ENCODE data around the gene TNF. TPM values are rescaled to one million over a fixed set of nuclear protein-coding genes. Genes with fewer than 3 reads are reported as not detected.

Gene TNF
- total and polyA plus RNA-seq, 2 of the 13 experiments (the other 11 are each of a cell fraction or from before 2014, with no cell fraction given): not detected

DNA sequence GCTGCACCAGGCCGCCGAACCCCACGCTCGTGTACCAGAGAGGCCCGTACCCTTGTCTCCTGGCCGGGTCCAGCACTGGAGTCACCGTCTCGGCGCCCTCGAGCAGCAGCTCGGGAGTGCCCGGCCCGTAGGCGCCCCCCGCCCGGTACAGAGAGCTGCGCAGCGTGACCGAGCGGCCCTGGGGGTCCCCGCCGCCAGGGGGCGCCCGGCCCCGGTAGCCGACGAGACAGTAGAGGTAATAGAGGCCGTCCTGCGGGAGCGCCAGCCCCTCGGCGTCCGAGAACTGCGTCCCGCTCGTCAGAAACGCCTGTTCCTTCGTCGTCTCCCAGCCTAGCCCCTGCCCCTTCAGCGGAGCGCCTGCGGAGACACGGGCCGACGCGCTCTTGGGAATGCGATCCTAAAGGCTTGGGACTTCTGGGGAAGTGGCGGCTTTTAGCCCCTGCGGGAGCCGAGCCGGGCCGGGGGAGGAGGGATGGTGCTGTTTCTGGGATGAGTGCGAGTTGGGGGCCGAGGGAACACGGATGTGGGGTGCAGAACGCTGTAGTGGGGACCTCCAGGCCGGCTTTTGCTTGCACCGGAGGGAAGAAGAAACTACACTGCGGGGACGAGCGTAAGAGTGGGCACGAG lies 5.6 kb downstream of the TNF start (continued):
- TF ChIP-seq HES4 (CRISPR knock-in tag; IDR thresholded peaks at IDR 0.05; ENCODE audit: borderline replicate concordance) (0 out of 2 replicates have a peak, but pooled peaks have one; percentile 20), ZSCAN12 (CRISPR knock-in tag; IDR thresholded peaks at IDR 0.05) (no peak), ZNF878 (CRISPR knock-in tag; IDR thresholded peaks at IDR 0.05) (no peak), LBX2 (CRISPR knock-in tag; IDR thresholded peaks at IDR 0.05; ENCODE audit: borderline replicate concordance) (no peak), STAT5B (CRISPR knock-in tag; IDR thresholded peaks at IDR 0.05) (no peak), ATF6 (CRISPR knock-in tag; conservative IDR thresholded peaks at IDR 0.05) (no peak), SNRNP70 (IDR thresholded peaks at IDR 0.05; ENCODE audit: low read depth, low read length) (no peak), HOXA7 (CRISPR knock-in tag; IDR thresholded peaks at IDR 0.05) (no peak), ZNF503 (CRISPR knock-in tag; IDR thresholded peaks at IDR 0.05) (no peak), TP53 (CRISPR knock-in tag; conservative IDR thresholded peaks at IDR 0.05) (no peak), TSC22D2 (CRISPR knock-in tag; IDR thresholded peaks at IDR 0.05; ENCODE audit: borderline replicate concordance) (peak; percentile 38; the same call in 1 of the 2 replicates), SOX6 (IDR thresholded peaks at IDR 0.05) (no peak), SOX6 (CRISPR knock-in tag; IDR thresholded peaks at IDR 0.05) (peak; percentile 62), MTA1 (CRISPR knock-in tag; IDR thresholded peaks at IDR 0.05; ENCODE audit: borderline replicate concordance) (no peak; the same call in 1 of the 2 replicates), ZBTB8A (CRISPR knock-in tag; IDR thresholded peaks at IDR 0.05; ENCODE audit: borderline replicate concordance, low read depth) (no peak), ZBTB20 (CRISPR knock-in tag; IDR thresholded peaks at IDR 0.05; ENCODE audit: borderline replicate concordance, low read depth) (no peak), ZNF383 (CRISPR knock-in tag; IDR thresholded peaks at IDR 0.05; ENCODE audit: borderline replicate concordance) (no peak), ZNF563 (CRISPR knock-in tag; IDR thresholded peaks at IDR 0.05) (peak; percentile 93), ZHX1 (CRISPR knock-in tag; IDR thresholded peaks at IDR 0.05; ENCODE audit: low read depth) (peak; percentile 60; the same call in 1 of the 2 replicates)
- TF ChIP-seq, protein P1, sequence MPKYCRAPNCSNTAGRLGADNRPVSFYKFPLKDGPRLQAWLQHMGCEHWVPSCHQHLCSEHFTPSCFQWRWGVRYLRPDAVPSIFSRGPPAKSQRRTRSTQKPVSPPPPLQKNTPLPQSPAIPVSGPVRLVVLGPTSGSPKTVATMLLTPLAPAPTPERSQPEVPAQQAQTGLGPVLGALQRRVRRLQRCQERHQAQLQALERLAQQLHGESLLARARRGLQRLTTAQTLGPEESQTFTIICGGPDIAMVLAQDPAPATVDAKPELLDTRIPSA (CRISPR knock-in tag; IDR thresholded peaks at IDR 0.05; ENCODE audit: borderline replicate concordance): no peak
- TF ChIP-seq, protein P2, sequence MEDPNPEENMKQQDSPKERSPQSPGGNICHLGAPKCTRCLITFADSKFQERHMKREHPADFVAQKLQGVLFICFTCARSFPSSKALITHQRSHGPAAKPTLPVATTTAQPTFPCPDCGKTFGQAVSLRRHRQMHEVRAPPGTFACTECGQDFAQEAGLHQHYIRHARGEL (CRISPR knock-in tag; IDR thresholded peaks at IDR 0.05): no peak
